K562 (cell line): ENCODE measurements around the gene TMEM164. TPM values are rescaled to one million over a fixed set of nuclear protein-coding genes. Genes with fewer than 3 reads are reported as not detected.

Experiments used
- ADNP ChIP-seq: fragments of 200-800 bp; sonication (Bioruptor generic); IDR thresholded peaks from 2 replicates; pipeline ENCODE4 v1.6.1; 2016; ENCODE audit warnings: missing genetic modification characterization, missing compliant biosample characterization
- BDP1 ChIP-seq: IDR thresholded peaks from 3 replicates; pipeline ENCODE4 v1.6.1; 2011; ENCODE audit not compliant: insufficient read length, insufficient read depth
- CBX2 ChIP-seq: fragments of 200-600 bp; sonication (generic); IDR thresholded peaks from one replicate; pipeline ENCODE4 v1.6.1; 2012; ENCODE audit warnings: mild to moderate bottlenecking, low read length, inconsistent platforms; ENCODE audit not compliant: insufficient read depth, poor library complexity, severe bottlenecking
- CEBPB ChIP-seq: fragments of 450-650 bp; IDR thresholded peaks from 2 replicates; pipeline ENCODE4 v1.6.1; 2016; ENCODE audit warnings: missing genetic modification characterization, missing compliant biosample characterization
- DPF2 ChIP-seq: fragments of 450-650 bp; IDR thresholded peaks from 2 replicates; pipeline ENCODE4 v1.6.1; 2016
- FUS ChIP-seq: fragments of 200-400 bp; formaldehyde crosslinking; optimal IDR thresholded peaks from 2 replicates; pipeline ENCODE3; 2017; ENCODE audit warnings: low read depth, low read length
- HCFC1 ChIP-seq: IDR thresholded peaks from 2 replicates; pipeline ENCODE4 v1.6.1; 2012; ENCODE audit warnings: low read depth, low read length, improper control_type of control experiment
- KAT2B ChIP-seq: IDR thresholded peaks from one replicate; pipeline ENCODE4 v1.6.1; 2012; ENCODE audit warnings: low read depth, mild to moderate bottlenecking, control low read depth, inconsistent platforms, low read length, moderate library complexity
- LARP7 ChIP-seq: fragments of 450-650 bp; IDR thresholded peaks from 2 replicates; pipeline ENCODE4 v1.6.1; 2016
- PRMT5 ChIP-seq: sonication (generic); formaldehyde crosslinking; IDR thresholded peaks from 2 replicates; pipeline ENCODE4 v1.5.0; 2020; ENCODE audit warnings: missing genetic modification reagents
- RAD51 ChIP-seq: fragments of 450-650 bp; IDR thresholded peaks from 2 replicates; pipeline ENCODE4 v1.7.1; 2016; ENCODE audit warnings: low read depth, mild to moderate bottlenecking, borderline replicate concordance
- RBM34 ChIP-seq: fragments of 200-400 bp; formaldehyde crosslinking; IDR thresholded peaks from 2 replicates; pipeline ENCODE4 v1.6.1; 2018; ENCODE audit warnings: low read length, borderline replicate concordance; ENCODE audit not compliant: insufficient read depth
- SREBF2 ChIP-seq: sonication (generic); formaldehyde crosslinking; IDR thresholded peaks from 2 replicates; pipeline ENCODE4 v1.4.0; 2020; ENCODE audit warnings: mild to moderate bottlenecking, missing genetic modification reagents
- YY1 ChIP-seq, 3 experiments: IDR thresholded peaks; 2 replicates each; pipeline ENCODE4 v1.6.1; 2011; ENCODE audit warnings: low read length in 2 of 3, mild to moderate bottlenecking in 2 of 3, moderate library complexity in 2 of 3, borderline replicate concordance in 1 of 3, control low read depth in 1 of 3, low read depth in 1 of 3; ENCODE audit not compliant: insufficient read depth in 3 of 3, insufficient replicate concordance in 2 of 3, control insufficient read depth in 1 of 3, insufficient read length in 1 of 3; ENCODE audit errors: extremely low read depth in 1 of 3
- ZNF134 ChIP-seq: fragments of 250-450 bp; sonication (Bioruptor Pico); conservative IDR thresholded peaks from 2 replicates; pipeline ENCODE4 v1.4.0; 2020
- ZNF232 ChIP-seq: sonication (generic); formaldehyde crosslinking; IDR thresholded peaks from 2 replicates; pipeline ENCODE4 v1.8.0; 2022; ENCODE audit warnings: mild to moderate bottlenecking, missing genetic modification reagents
- ZNF274 ChIP-seq: IDR thresholded peaks from 2 replicates; pipeline ENCODE4 v1.6.1; 2011; ENCODE audit warnings: low read depth, mild to moderate bottlenecking, low read length, moderate library complexity, borderline replicate concordance
- ZNF766 ChIP-seq: fragments of 200-800 bp; sonication (Bioruptor generic); conservative IDR thresholded peaks from 2 replicates; pipeline ENCODE4 v1.6.1; 2016; ENCODE audit warnings: missing genetic modification characterization, missing compliant biosample characterization
- ZNF780A ChIP-seq: fragments of 250-450 bp; sonication (Bioruptor Pico); IDR thresholded peaks from 2 replicates; pipeline ENCODE4 v1.5.0; 2021; ENCODE audit warnings: mild to moderate bottlenecking
- ZSCAN32 ChIP-seq: fragments of 450-650 bp; formaldehyde crosslinking; IDR thresholded peaks from 2 replicates; pipeline ENCODE4 v1.4.0; 2020; ENCODE audit warnings: mild to moderate bottlenecking, moderate library complexity
- polyA plus RNA-seq, 8 experiments: library from polyadenylated mRNA; depleted of rRNA in 4 of 8; stranded (reverse) in 5 of 8; unstranded in 3 of 8; fragments of >200 nt; fragmentation: Nextera tagmentation in 2 of 8; fragmentation: Illumina TruSeq in 1 of 8; extraction: Ambion mirVana in 2 of 8; extraction: Trizol in 1 of 8; gene quantifications; 2 replicates each; pipeline versions ENCODE4 v1.2.1 to v1.2.3, GENCODE V29; 2011 to 2014; ENCODE audit warnings: inconsistent platforms in 1 of 8, missing spikeins in 1 of 8
- total RNA-seq, 7 experiments: library from RNA; depleted of rRNA in 6 of 7; stranded (reverse); fragments of >200 nt in 6 of 7; fragmentation: Illumina TruSeq in 2 of 7; extraction: Trizol in 2 of 7; gene quantifications; 2 replicates each; pipeline versions ENCODE4 v1.2.1 to v1.2.3, GENCODE V29; 2011 to 2021; ENCODE audit warnings: low replicate concordance in 1 of 7
- TF ChIP-seq, protein P1 (sequence below): fragments of 250-450 bp; sonication (Bioruptor Pico); IDR thresholded peaks from 2 replicates; pipeline ENCODE4 v1.4.0; 2020
- TF ChIP-seq, protein P2 (sequence below): sonication (generic); IDR thresholded peaks from 2 replicates; pipeline ENCODE4 v1.6.1; 2016
- TF ChIP-seq, protein P3 (sequence below): sonication (generic); formaldehyde crosslinking; IDR thresholded peaks from 2 replicates; pipeline ENCODE4 v1.8.0; 2022; ENCODE audit warnings: mild to moderate bottlenecking, low read depth, missing genetic modification reagents

Gene TMEM164
- total and polyA plus RNA-seq, 9 of the 15 experiments (the other 6 are each of a cell fraction or from before 2014, with no cell fraction given) = 2.4 to 57.3 (median 23.1) TPM

DNA sequence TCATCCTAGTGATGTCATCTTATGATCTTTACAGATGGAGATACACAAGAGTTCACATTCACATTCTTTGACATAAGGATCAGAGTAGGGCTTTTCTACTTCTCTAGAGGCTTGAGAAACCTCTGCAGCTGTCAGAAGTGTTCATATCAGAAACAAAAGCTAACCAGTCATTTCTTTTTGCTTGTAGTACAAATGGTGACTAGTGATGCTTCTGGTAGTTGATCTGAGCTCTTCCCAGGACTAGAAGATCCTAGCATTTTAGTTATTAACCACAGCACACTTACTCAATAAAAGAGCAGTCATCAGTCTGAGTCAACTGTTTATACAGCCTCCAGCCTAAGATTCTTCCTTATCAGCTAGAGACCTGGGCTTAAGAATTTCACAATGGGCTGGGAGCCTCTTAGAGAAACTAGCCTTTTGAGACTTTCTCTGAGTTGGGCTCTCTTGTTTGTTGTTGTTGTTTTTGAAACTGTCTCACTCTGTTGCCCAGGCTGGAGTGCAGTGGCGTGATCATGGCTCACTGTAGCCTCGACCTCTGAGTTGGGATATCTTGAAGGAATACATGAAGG, 84.1 kb downstream of the TMEM164 start (continued):
- peak; percentile 30; the same call in 1 of the 2 replicates for TF ChIP-seq ZNF766 (CRISPR knock-in tag)
- TF ChIP-seq BDP1 = no peak
- no peak for TF ChIP-seq ZNF232 (CRISPR knock-in tag)
- TF ChIP-seq ADNP = no peak
- TF ChIP-seq CEBPB (tag) = peak; percentile 93
- no peak for TF ChIP-seq PRMT5
- TF ChIP-seq RAD51 = no peak
- TF ChIP-seq YY1 (IDR thresholded peaks at IDR 0.05; ENCODE audit: borderline replicate concordance in 1 of 3, control insufficient read depth in 1 of 3, extremely low read depth in 1 of 3, insufficient read depth in 3 of 3, insufficient read length in 1 of 3, insufficient replicate concordance in 2 of 3, low read depth in 1 of 3, low read length in 2 of 3) = no peak
- TF ChIP-seq KAT2B = no peak
- no peak for TF ChIP-seq HCFC1
- TF ChIP-seq, protein P1, sequence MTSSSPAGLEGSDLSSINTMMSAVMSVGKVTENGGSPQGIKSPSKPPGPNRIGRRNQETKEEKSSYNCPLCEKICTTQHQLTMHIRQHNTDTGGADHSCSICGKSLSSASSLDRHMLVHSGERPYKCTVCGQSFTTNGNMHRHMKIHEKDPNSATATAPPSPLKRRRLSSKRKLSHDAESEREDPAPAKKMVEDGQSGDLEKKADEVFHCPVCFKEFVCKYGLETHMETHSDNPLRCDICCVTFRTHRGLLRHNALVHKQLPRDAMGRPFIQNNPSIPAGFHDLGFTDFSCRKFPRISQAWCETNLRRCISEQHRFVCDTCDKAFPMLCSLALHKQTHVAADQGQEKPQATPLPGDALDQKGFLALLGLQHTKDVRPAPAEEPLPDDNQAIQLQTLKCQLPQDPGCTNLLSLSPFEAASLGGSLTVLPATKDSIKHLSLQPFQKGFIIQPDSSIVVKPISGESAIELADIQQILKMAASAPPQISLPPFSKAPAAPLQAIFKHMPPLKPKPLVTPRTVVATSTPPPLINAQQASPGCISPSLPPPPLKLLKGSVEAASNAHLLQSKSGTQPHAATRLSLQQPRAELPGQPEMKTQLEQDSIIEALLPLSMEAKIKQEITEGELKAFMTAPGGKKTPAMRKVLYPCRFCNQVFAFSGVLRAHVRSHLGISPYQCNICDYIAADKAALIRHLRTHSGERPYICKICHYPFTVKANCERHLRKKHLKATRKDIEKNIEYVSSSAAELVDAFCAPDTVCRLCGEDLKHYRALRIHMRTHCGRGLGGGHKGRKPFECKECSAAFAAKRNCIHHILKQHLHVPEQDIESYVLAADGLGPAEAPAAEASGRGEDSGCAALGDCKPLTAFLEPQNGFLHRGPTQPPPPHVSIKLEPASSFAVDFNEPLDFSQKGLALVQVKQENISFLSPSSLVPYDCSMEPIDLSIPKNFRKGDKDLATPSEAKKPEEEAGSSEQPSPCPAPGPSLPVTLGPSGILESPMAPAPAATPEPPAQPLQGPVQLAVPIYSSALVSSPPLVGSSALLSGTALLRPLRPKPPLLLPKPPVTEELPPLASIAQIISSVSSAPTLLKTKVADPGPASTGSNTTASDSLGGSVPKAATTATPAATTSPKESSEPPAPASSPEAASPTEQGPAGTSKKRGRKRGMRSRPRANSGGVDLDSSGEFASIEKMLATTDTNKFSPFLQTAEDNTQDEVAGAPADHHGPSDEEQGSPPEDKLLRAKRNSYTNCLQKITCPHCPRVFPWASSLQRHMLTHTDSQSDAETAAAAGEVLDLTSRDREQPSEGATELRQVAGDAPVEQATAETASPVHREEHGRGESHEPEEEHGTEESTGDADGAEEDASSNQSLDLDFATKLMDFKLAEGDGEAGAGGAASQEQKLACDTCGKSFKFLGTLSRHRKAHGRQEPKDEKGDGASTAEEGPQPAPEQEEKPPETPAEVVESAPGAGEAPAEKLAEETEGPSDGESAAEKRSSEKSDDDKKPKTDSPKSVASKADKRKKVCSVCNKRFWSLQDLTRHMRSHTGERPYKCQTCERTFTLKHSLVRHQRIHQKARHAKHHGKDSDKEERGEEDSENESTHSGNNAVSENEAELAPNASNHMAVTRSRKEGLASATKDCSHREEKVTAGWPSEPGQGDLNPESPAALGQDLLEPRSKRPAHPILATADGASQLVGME (CRISPR knock-in tag) = no peak
- TF ChIP-seq, protein P2, sequence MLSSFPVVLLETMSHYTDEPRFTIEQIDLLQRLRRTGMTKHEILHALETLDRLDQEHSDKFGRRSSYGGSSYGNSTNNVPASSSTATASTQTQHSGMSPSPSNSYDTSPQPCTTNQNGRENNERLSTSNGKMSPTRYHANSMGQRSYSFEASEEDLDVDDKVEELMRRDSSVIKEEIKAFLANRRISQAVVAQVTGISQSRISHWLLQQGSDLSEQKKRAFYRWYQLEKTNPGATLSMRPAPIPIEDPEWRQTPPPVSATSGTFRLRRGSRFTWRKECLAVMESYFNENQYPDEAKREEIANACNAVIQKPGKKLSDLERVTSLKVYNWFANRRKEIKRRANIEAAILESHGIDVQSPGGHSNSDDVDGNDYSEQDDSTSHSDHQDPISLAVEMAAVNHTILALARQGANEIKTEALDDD = peak; percentile 98
- no peak for TF ChIP-seq ZSCAN32
- TF ChIP-seq ZNF780A (CRISPR knock-in tag) = no peak
- TF ChIP-seq CBX2 = no peak
- no peak for TF ChIP-seq RBM34
- peak; percentile 68 for TF ChIP-seq DPF2
- no peak for TF ChIP-seq FUS
- TF ChIP-seq ZNF134 (CRISPR knock-in tag) = no peak
- TF ChIP-seq SREBF2 (CRISPR knock-in tag) = no peak
- TF ChIP-seq LARP7 = no peak
- no peak for TF ChIP-seq ZNF274
- TF ChIP-seq, protein P3, sequence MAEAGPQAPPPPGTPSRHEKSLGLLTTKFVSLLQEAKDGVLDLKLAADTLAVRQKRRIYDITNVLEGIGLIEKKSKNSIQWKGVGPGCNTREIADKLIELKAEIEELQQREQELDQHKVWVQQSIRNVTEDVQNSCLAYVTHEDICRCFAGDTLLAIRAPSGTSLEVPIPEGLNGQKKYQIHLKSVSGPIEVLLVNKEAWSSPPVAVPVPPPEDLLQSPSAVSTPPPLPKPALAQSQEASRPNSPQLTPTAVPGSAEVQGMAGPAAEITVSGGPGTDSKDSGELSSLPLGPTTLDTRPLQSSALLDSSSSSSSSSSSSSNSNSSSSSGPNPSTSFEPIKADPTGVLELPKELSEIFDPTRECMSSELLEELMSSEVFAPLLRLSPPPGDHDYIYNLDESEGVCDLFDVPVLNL = no peak
